K562 (cell line): ENCODE data around the gene PSMD2. TPM values are rescaled to one million over a fixed set of nuclear protein-coding genes. Genes with fewer than 3 reads are reported as not detected.

Experiments used
- ATAC-seq: fragments of 200-7000 bp; cut with Tn5 transposase; 3 replicates; pipeline ENCODE4 v1.9.1; 2020; ENCODE audit warnings: moderate library complexity
- BruUV-seq: library from RNA; stranded (reverse); fragments of 400-500 nt; replicated peaks from 2 replicates; lab custom pipeline; 2021; lab: Mats Ljungman, UMichigan
- CTCF ChIA-PET: fragments of 300-600 bp; formaldehyde crosslinking; extraction: SDS; loops from one replicate; lab custom pipeline; 2021; ENCODE audit warnings: low intra/inter-chr PET ratio; lab: Yijun Ruan, JAX
- POLR2A ChIA-PET: fragments of 300-600, 350-650 bp; sonication (Branson Sonifier 250); formaldehyde crosslinking; extraction: SDS; loops from one replicate; lab custom pipeline; 2021; ENCODE audit warnings: antibody characterized with exemption, inconsistent platforms; lab: Yijun Ruan, JAX
- DNase-seq, 4 experiments: peaks; one replicate each; pipeline versions ENCODE4 v3.0.0 to v3.0.0-alpha.2; 2011 to 2018; ENCODE audit warnings: low spot score in 3 of 4, mixed read lengths in 3 of 4; ENCODE audit errors: extremely low read depth in 1 of 4
- FAIRE-seq: peaks from 2 replicates; lab custom pipeline; 2011; peaks lifted over from hg19 to GRCh38; lab: Jason Lieb, UNC
- H2AFZ ChIP-seq: 2 replicates; pipeline ENCODE4 v1.6.0; 2011; ENCODE audit warnings: low read depth, low read length, control low read depth, inconsistent platforms
- H3K27ac ChIP-seq: fragments of 200-600 bp; 3 replicates; pipeline ENCODE4 v1.8.0; 2011; ENCODE audit warnings: low read depth, mild to moderate bottlenecking, control low read depth, inconsistent platforms, low read length, moderate library complexity, mixed read lengths; ENCODE audit errors: extremely low read depth
- H3K27me3 ChIP-seq, 2 experiments: fragments of 300-600 bp in 1 of 2; 2 replicates in 1 of 2; 3 replicates in 1 of 2; pipeline versions ENCODE4 v1.6.0 to v1.8.0; 2011; ENCODE audit warnings: inconsistent platforms in 2 of 2, low read length in 2 of 2, mild to moderate bottlenecking in 1 of 2, mixed read lengths in 1 of 2, moderate library complexity in 1 of 2; ENCODE audit not compliant: control insufficient read depth in 2 of 2, insufficient read depth in 2 of 2
- H3K36me3 ChIP-seq: fragments of 300-600 bp; 3 replicates; pipeline ENCODE4 v1.8.0; 2011; ENCODE audit warnings: mild to moderate bottlenecking, low read length, inconsistent platforms; ENCODE audit not compliant: control insufficient read depth, insufficient read depth
- H3K4me1 ChIP-seq, 2 experiments: fragments of 200-600 bp in 1 of 2; replicated peaks in 1 of 2; 2 replicates in 1 of 2; 3 replicates in 1 of 2; pipeline versions ENCODE4 v1.5.1 to v1.8.0; 2011; ENCODE audit warnings: inconsistent platforms in 2 of 2, low read length in 2 of 2, mild to moderate bottlenecking in 1 of 2, mixed read lengths in 1 of 2, moderate library complexity in 1 of 2; ENCODE audit not compliant: control insufficient read depth in 2 of 2, insufficient read depth in 2 of 2
- H3K4me2 ChIP-seq: 2 replicates; pipeline ENCODE4 v1.6.1; 2011; ENCODE audit warnings: low read length, control low read depth, inconsistent platforms, mixed read lengths; ENCODE audit not compliant: insufficient read depth
- H3K4me3 ChIP-seq: fragments of 200-600 bp; sonication (generic), shearing (Covaris generic); 2 replicates; pipeline ENCODE4 v1.5.1; 2016; ENCODE audit warnings: control low read depth, inconsistent platforms
- H3K79me2 ChIP-seq: fragments of 200-600 bp; 3 replicates; pipeline ENCODE4 v1.8.0; 2011; ENCODE audit warnings: low read length, inconsistent platforms; ENCODE audit not compliant: control insufficient read depth, insufficient read depth
- H3K9ac ChIP-seq, 2 experiments: 2 replicates each; pipeline versions ENCODE4 v1.6.0 to v1.6.1; 2011; ENCODE audit warnings: low read depth in 2 of 2, low read length in 2 of 2, control low read depth in 1 of 2, inconsistent platforms in 1 of 2, mild to moderate bottlenecking in 1 of 2, mixed read lengths in 1 of 2; ENCODE audit not compliant: insufficient read depth in 1 of 2
- H3K9me1 ChIP-seq: one replicate; pipeline ENCODE4 v1.6.0; 2011; ENCODE audit warnings: inconsistent platforms, mild to moderate bottlenecking, low read length, moderate library complexity; ENCODE audit not compliant: control insufficient read depth, insufficient read depth
- H3K9me3 ChIP-seq: replicated peaks from 2 replicates; pipeline ENCODE4 v1.5.1; 2011; ENCODE audit warnings: low read depth, low read length, inconsistent platforms; ENCODE audit not compliant: control insufficient read depth, insufficient read depth
- H4K20me1 ChIP-seq: replicated peaks from 2 replicates; pipeline ENCODE4 v1.6.1; 2011; ENCODE audit warnings: low read length, inconsistent platforms, mixed read lengths; ENCODE audit not compliant: control insufficient read depth, insufficient read depth
- ZHX1 ChIP-seq: fragments of 150-350 bp; conservative IDR thresholded peaks from 2 replicates; pipeline ENCODE4 v1.6.1; 2014; ENCODE audit warnings: low read length
- WGBS: fragments of 100-300 bp; shearing (Covaris generic); methylation state at CpG from one replicate; pipeline ENCODE4 v1.1.6; 2016; ENCODE audit warnings: low coverage, mixed read lengths; ENCODE audit not compliant: insufficient coverage; ENCODE audit errors: missing lambda C conversion rate; 5-methylcytosine and 5-hydroxymethylcytosine counted together
- in situ Hi-C: fragments of 300-500 bp; cut with MboI; formaldehyde crosslinking; loops from 4 replicates; pipeline ENCODE4 v1.15.0; 2018; ENCODE audit warnings: inconsistent platforms, mixed read lengths
- intact Hi-C: fragments of 100-400 bp; cut with micrococcal nuclease; formaldehyde crosslinking; loops from 2 replicates; pipeline ENCODE4 v1.14.2; 2022
- polyA plus RNA-seq, 8 experiments: library from polyadenylated mRNA; depleted of rRNA in 4 of 8; stranded (reverse) in 5 of 8; unstranded in 3 of 8; fragments of >200 nt; fragmentation: Nextera tagmentation in 2 of 8; fragmentation: Illumina TruSeq in 1 of 8; extraction: Ambion mirVana in 2 of 8; extraction: Trizol in 1 of 8; gene quantifications; 2 replicates each; pipeline versions ENCODE4 v1.2.1 to v1.2.3, GENCODE V29; 2011 to 2014; ENCODE audit warnings: inconsistent platforms in 1 of 8, missing spikeins in 1 of 8
- total RNA-seq, 7 experiments: library from RNA; depleted of rRNA in 6 of 7; stranded (reverse); fragments of >200 nt in 6 of 7; fragmentation: Illumina TruSeq in 2 of 7; extraction: Trizol in 2 of 7; gene quantifications; 2 replicates each; pipeline versions ENCODE4 v1.2.1 to v1.2.3, GENCODE V29; 2011 to 2021; ENCODE audit warnings: low replicate concordance in 1 of 7

The PSMD2 gene
- total and polyA plus RNA-seq, 9 of the 15 experiments (the other 6 are each of a cell fraction or from before 2014, with no cell fraction given), result 152 to 484 (median 295) TPM

GRCh38 chr3:184290331-184290730 is 8.7 kb upstream of the PSMD2 start:
- FAIRE-seq (no peak), DNase-seq (no peak), ATAC-seq (no peak)
- Histone ChIP-seq H3K9ac (0 out of 4 replicates have a peak overlapping the region, but pooled peaks of 1 of the 2 experiments have one; percentile 19), H3K4me3 (no peak overlapping the region), H3K4me1 (peaks cover 0 to 12% of the 10 kb centered on the region in 2 experiments; a peak in 2 of 5 replicates), H4K20me1 (peaks cover 5% of the 10 kb centered on the region; the same call in 1 of the 2 replicates), H3K4me2 (no peak overlapping the region), H3K79me2 (no peaks in the 10 kb centered on the region), H3K36me3 (no peaks in the 10 kb centered on the region), H3K27ac (no peak overlapping the region), H2AFZ (no peak overlapping the region), H3K27me3 (peaks cover 22 to 40% of the 10 kb centered on the region in 2 experiments), H3K9me3 (no peaks in the 10 kb centered on the region), H3K9me1 (no peaks in the 10 kb centered on the region)
- intact Hi-C loops, result no loop called here
- TF ChIP-seq ZHX1, result no peak
- ChIA-PET CTCF (interaction anchor here (1.0 kb wide), 1 partner anchor 40 kb away, joined by 8 read pairs; the partner anchor contains the start of gene EEF1AKMT4), POLR2A (interaction anchor here (0.6 kb wide), 1 partner anchor 406 kb away, joined by 5 read pairs; the partner anchor contains the start of gene PARL)
- BruUV-seq, result no TSS peak
- WGBS, result 45% methylated on average over 10 of the region's 10 CpGs
- in situ Hi-C loops, result no loop called here
